Panc1 (cell line): ENCODE results near the gene IRF2BP1. TPM values are rescaled to one million over a fixed set of nuclear protein-coding genes. Genes with fewer than 3 reads are reported as not detected.

Experiments used
- ATAC-seq: fragments of 200-7000 bp; cut with Tn5 transposase; 2 replicates; pipeline ENCODE4 v1.9.1; 2020; ENCODE audit warnings: mild to moderate bottlenecking, moderate library complexity
- BruUV-seq: library from RNA; stranded (reverse); fragments of 400-500 nt; replicated peaks from 2 replicates; lab custom pipeline; 2021; lab: Mats Ljungman, UMichigan
- CTCF ChIA-PET: fragments of 300-600 bp; sonication (Branson Sonifier 250); formaldehyde crosslinking; loops from one replicate; lab custom pipeline; 2022; ENCODE audit warnings: antibody characterized with exemption; lab: Charles Lee
- POLR2A ChIA-PET: fragments of 300-600 bp; sonication (Branson Sonifier 250); formaldehyde crosslinking; loops from one replicate; lab custom pipeline; 2022; ENCODE audit warnings: antibody characterized with exemption; lab: Charles Lee
- DNase-seq: peaks from one replicate; pipeline ENCODE4 v3.0.0-alpha.2; 2010; ENCODE audit warnings: low read depth, low spot score
- H3K27ac ChIP-seq: 2 replicates; pipeline ENCODE4 v1.5.1; 2011; ENCODE audit warnings: mild to moderate bottlenecking, low read length, inconsistent platforms
- H3K27me3 ChIP-seq: fragments of 200-500 bp; sonication (Bioruptor generic); 2 replicates; pipeline ENCODE4 v1.6.0; 2014; ENCODE audit warnings: low read length, inconsistent platforms; ENCODE audit not compliant: control insufficient read depth, insufficient read depth
- H3K36me3 ChIP-seq: fragments of 200-500 bp; sonication (Bioruptor generic); 2 replicates; pipeline ENCODE4 v1.5.1; 2014; ENCODE audit warnings: inconsistent platforms, mild to moderate bottlenecking, low read length, moderate library complexity; ENCODE audit not compliant: control insufficient read depth, insufficient read depth
- H3K4me1 ChIP-seq: 2 replicates; pipeline ENCODE4 v1.5.1; 2011; ENCODE audit warnings: inconsistent platforms, mild to moderate bottlenecking, low read length, moderate library complexity; ENCODE audit not compliant: control insufficient read depth, insufficient read depth
- H3K4me3 ChIP-seq, 2 experiments: 2 replicates each; pipeline ENCODE4 v1.5.1; 2011 to 2012; ENCODE audit warnings: low read depth in 2 of 2, low read length in 2 of 2, mild to moderate bottlenecking in 2 of 2, inconsistent platforms in 1 of 2, moderate library complexity in 1 of 2
- H3K9me3 ChIP-seq: fragments of 200-500 bp; sonication (Bioruptor generic); 2 replicates; pipeline ENCODE4 v1.5.1; 2014; ENCODE audit warnings: low read depth, mild to moderate bottlenecking, inconsistent platforms, low read length, moderate library complexity; ENCODE audit not compliant: control insufficient read depth, insufficient read depth
- POLR2AphosphoS5 ChIP-seq: IDR thresholded peaks from 2 replicates; pipeline ENCODE4 v1.6.1; 2012; ENCODE audit warnings: mild to moderate bottlenecking, low read depth, low read length, moderate library complexity
- REST ChIP-seq, 2 experiments: IDR thresholded peaks; 2 replicates each; pipeline ENCODE4 v1.6.1; 2011 to 2012; ENCODE audit warnings: low read depth in 2 of 2, control low read depth in 1 of 2, low read length in 1 of 2, mild to moderate bottlenecking in 1 of 2, moderate library complexity in 1 of 2; ENCODE audit not compliant: insufficient read depth in 1 of 2
- SIN3A ChIP-seq: IDR thresholded peaks from 2 replicates; pipeline ENCODE4 v1.6.1; 2012; ENCODE audit warnings: low read depth, mild to moderate bottlenecking, low read length, moderate library complexity, borderline replicate concordance; ENCODE audit not compliant: insufficient read depth
- TCF7L2 ChIP-seq: IDR thresholded peaks from 2 replicates; pipeline ENCODE4 v1.6.1; 2011; ENCODE audit warnings: mild to moderate bottlenecking, low read depth, low read length, inconsistent platforms
- in situ Hi-C: cut with HindIII; loops from 2 replicates; pipeline ENCODE4 v1.10.0; 2016; ENCODE audit warnings: low sequenced_read_pairs, low pct_unique_long_range_greater_than_20kb
- intact Hi-C: fragments of 100-400 bp; cut with micrococcal nuclease; formaldehyde crosslinking; loops from one replicate; pipeline ENCODE4 v1.10.0; 2022; ENCODE audit not compliant: unreplicated experiment
- total RNA-seq: library from RNA; stranded (reverse); gene quantifications from one replicate; pipeline ENCODE4 v1.2.1, GENCODE V29; 2021; ENCODE audit not compliant: unreplicated experiment
- TF ChIP-seq, protein P1 (sequence below): fragments of 450-650 bp; IDR thresholded peaks from 2 replicates; pipeline ENCODE4 v1.5.1; 2017; ENCODE audit warnings: mild to moderate bottlenecking

Gene IRF2BP1
- total RNA-seq, 1 experiment from 2014 or later, result 21.9 TPM

DNA sequence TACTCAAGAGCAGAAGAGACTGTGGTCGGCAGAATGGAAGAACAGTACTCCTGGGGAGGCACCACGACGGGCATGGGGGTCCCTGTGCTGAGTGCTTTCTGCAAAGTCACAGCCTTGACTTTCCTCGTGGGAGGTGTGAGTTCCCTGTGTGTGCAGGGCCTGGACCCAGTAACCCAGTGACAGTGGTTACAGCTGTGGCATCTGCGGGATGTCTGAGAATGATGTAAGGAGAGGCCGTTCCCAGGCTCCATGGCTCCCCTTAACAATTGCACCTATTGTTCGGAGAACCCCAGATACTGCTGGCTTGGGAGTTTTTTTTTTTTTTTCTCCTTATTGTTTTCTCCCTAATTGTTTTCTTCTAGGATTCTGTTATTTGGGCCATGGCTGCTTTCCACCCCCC, 33.7 kb upstream of the IRF2BP1 start:
- BruUV-seq, result no TSS peak
- H3K4me3 ChIP-seq, result no peak overlapping the region
- ATAC-seq (no peak), DNase-seq (no peak)
- no peaks in the 10 kb centered on the region for H3K27me3 ChIP-seq
- intact Hi-C loops (no loop called here), in situ Hi-C loops (no loop called here)
- H3K9me3 ChIP-seq, result no peaks in the 10 kb centered on the region
- CTCF ChIA-PET, result interaction anchor here (0.6 kb wide), 1 partner anchor 86 kb away, joined by 3 read pairs; no protein-coding TSS in a partner anchor
- no peak for TF ChIP-seq POLR2AphosphoS5
- TF ChIP-seq SIN3A, result no peak
- no peak for TF ChIP-seq TCF7L2
- TF ChIP-seq, protein P1, sequence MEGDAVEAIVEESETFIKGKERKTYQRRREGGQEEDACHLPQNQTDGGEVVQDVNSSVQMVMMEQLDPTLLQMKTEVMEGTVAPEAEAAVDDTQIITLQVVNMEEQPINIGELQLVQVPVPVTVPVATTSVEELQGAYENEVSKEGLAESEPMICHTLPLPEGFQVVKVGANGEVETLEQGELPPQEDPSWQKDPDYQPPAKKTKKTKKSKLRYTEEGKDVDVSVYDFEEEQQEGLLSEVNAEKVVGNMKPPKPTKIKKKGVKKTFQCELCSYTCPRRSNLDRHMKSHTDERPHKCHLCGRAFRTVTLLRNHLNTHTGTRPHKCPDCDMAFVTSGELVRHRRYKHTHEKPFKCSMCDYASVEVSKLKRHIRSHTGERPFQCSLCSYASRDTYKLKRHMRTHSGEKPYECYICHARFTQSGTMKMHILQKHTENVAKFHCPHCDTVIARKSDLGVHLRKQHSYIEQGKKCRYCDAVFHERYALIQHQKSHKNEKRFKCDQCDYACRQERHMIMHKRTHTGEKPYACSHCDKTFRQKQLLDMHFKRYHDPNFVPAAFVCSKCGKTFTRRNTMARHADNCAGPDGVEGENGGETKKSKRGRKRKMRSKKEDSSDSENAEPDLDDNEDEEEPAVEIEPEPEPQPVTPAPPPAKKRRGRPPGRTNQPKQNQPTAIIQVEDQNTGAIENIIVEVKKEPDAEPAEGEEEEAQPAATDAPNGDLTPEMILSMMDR, result no peak
- no peaks in the 10 kb centered on the region for H3K4me1 ChIP-seq
- H3K27ac ChIP-seq, result no peak overlapping the region
- POLR2A ChIA-PET, result no interaction called here
- no peaks in the 10 kb centered on the region for H3K36me3 ChIP-seq

GRCh38 chr19:45918721-45919120, 32.8 kb upstream of the IRF2BP1 start:
- TF ChIP-seq, protein P1, result no peak
- TF ChIP-seq TCF7L2, result no peak
- TF ChIP-seq REST (IDR thresholded peaks at IDR 0.05; ENCODE audit: insufficient read depth in 1 of 2, low read depth in 2 of 2, low read length in 1 of 2), result no peak
- no peak for TF ChIP-seq POLR2AphosphoS5
- TF ChIP-seq SIN3A, result no peak
- no peaks in the 10 kb centered on the region for H3K27me3 ChIP-seq
- CTCF ChIA-PET, result no interaction called here
- DNase-seq (no peak), ATAC-seq (no peak)
- no peaks in the 10 kb centered on the region for H3K4me1 ChIP-seq
- H3K4me3 ChIP-seq, result no peak overlapping the region
- no TSS peak for BruUV-seq
- intact Hi-C loops, result no loop called here
- no peak overlapping the region for H3K27ac ChIP-seq
- POLR2A ChIA-PET, result no interaction called here
- H3K9me3 ChIP-seq, result no peaks in the 10 kb centered on the region
- H3K36me3 ChIP-seq, result no peaks in the 10 kb centered on the region
- in situ Hi-C loops, result no loop called here
